Islet of Langerhans (tissue), 1 donor: ENCODE data around the gene FRMPD3.
"Not testable (repeated sequence)": the region's sequence is repeated elsewhere in the genome, so short reads cannot be mapped to it uniquely, and the experiment has no call there.

ENCODE experiments used
- FAIRE-seq: peaks from one replicate; lab custom pipeline; 2011; peaks lifted over from hg19 to GRCh38; lab: Jason Lieb, UNC

FRMPD3 gene

GRCh38 chrX:107448998-107449835, at the start of gene FRMPD3:
Gene FRMPD3, plus strand, starts transcription at chrX:107449652. Its CDS starts 76,937 bp downstream, at chrX:107526589.
- FAIRE-seq = no peak

- no peak for FAIRE-seq
These were observed 28.9 kb upstream of the FRMPD3 start for GRCh38 chrX:107420571-107420970.

DNA sequence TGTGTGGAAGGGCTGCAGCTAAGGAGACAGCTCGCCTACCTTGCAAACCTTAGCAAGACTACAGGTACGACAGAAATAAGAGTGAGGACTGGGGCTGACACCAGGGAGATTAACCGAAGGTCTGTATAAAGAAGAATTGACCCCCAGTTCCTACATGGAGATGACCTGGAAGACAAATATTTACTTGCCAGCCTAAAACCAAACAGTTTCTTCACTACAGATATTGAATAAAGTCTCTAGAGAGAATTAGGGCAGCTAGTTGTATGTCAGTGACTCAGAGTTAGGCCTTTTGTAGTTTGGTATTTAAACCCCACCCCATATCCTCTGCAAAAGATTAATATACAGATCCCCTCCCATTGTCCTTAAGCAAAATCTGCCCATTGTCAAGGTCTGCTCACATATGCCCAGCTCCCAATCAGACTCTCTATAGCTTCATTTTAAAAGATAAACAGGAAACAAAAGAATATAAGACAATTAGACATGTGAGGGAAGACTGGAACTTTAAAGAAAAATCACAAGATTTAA, 28.1 kb upstream of the FRMPD3 start:
- FAIRE-seq = no peak

- no peak for FAIRE-seq
These were observed 20.4 kb upstream of the FRMPD3 start for GRCh38 chrX:107429090-107429489.

DNA sequence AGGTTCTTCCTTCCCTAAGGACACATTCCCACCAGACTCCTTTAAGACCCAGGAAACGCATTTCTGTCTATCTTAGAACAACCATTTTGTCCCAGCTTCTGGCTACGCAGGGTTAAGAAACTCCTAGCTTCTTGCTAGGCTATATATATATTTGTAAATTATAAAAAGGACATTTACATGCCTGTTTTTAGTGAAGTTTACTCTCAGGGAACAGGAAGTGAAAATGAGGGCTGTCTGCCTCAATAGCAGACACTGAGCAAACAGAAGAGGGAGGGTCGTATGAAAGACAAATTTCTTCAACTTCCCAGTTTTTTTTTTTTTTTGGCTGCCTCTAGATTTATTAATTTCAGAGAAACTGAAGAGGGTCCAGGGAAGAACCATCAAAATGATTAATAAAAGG, 9.3 kb upstream of the FRMPD3 start:
- no peak for FAIRE-seq

- no peak for FAIRE-seq
These were observed 8.8 kb upstream of the FRMPD3 start for GRCh38 chrX:107440692-107441091.

DNA sequence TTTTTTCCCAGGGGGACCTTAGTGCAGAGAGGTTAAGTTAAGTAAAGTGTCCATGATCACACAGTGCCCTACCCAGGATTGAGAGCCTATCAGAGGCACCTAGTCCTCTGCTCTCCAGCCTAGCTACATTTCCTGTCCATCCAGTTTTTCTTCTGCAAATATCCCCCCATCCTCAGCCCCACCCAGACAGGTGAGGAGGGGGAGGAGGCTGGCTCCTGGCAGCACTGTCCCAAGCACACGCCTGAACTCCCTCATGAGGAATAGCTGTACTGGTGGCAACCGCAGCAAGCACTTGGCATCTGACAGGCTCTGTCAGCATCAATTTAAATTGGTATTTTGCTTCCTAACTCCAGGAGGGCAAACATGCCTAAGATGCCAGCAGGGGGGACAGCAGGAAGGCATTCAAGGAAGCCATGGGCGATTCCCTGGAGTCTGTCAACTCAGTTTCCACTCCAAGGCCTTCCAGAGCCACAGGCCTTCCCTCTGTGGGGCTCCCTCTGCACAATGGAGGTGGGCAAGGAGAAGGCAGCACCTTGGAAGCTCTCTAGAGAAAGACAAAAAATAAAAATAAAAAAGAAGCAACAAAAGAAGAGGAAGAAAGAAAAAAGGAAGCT, 6.4 kb upstream of the FRMPD3 start:
- FAIRE-seq = no peak

DNA sequence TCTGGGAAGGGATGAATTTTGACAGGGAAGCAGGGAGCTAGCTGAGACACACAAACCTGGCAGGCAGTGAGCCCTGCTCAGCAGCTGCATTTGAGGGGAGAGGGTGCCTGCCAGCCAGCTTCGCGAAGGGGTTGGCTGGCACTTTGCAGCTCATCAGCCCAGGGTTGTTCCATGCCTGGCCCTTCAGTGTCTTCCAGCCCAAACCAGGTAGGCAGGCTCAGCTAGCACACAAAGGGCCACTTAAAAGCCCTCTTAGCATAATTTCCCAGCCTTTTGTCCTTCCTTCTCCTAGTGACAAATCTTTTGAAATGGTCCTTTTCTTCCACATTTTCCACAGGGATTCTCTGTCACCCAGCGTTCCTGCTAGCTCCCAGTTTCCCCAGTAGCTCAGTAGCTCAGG, 4.3 kb upstream of the FRMPD3 start:
- no peak for FAIRE-seq

DNA sequence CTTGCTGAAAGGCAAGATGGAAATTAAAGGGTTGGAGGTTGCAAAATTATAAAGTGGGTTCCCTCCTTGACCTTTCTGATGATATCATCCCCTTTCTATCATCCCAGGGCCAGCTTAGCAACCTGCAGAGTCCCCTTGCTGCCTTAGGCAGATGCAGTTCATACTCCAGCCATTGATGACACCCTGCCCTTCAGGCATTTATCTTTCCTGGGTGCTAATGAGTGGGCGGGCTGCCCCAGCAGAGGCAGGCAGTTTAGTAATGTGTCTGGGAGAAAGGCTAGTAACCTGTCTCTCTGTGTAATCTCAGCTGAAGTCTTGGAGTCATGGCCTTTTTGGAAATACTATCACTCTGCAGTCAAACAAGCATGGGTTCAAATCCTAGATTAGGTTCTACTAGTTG, 3.8 kb upstream of the FRMPD3 start:
- FAIRE-seq = no peak

- no peak for FAIRE-seq
These were observed 1.8 kb upstream of the FRMPD3 start for GRCh38 chrX:107447642-107448041.

DNA sequence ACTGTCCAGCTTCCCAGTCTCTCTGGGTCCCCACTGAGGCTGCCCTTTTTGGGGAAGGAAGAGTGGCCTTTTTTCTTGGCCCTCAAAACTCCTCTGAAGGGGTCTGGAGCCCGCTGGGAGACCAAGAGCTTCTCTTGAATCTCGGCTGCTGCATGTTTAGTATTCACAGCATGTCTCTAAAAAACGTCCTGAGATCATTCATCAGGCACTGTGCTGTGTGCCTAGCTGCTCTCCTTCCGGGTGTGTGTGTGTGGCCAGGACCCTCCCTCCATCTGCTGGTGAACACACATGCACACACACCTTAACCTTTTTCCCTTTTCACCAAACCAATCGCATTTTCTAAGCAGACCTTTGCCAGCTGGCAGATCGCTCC, 841 bp upstream of the FRMPD3 start:
- no peak for FAIRE-seq

DNA sequence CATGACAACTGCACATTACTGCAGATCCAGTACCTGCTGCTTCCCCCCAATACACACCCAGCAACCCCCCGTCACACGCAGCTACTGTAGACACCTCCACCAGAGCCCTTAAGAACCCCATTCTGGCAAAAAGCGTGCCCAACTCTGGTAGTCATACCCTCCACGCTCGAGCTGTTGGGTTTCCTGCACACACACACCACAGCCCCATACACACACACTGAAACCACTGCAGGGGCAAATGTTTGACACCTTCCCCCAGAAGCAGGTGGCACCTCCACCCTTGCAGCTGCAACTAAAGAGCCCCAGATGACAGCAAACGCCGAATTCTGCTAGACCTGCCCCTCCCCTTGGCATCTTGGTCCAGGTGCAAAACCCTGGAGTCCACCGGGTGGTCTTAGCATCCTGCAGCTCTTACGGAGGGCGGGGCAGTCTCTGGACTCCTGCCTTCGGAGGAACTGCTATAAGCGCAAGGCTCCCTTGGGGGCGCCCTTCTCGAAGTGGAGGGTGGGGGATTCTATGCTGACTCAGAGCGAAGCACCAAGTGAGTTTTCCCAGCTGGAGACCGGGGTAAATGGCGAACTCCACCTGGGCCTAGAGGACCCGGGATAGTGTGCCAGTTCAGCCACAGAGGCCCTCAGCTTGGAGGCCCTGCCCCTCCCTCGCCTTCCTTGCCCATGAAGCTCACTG, 1.5 kb downstream of the FRMPD3 start:
- FAIRE-seq = no peak

GRCh38 chrX:107451731-107452130, 2.3 kb downstream of the FRMPD3 start:
- no peak for FAIRE-seq

GRCh38 chrX:107452581-107452980, 3.1 kb downstream of the FRMPD3 start:
- no peak for FAIRE-seq

GRCh38 chrX:107454302-107454701, 4.8 kb downstream of the FRMPD3 start:
- FAIRE-seq = no peak

- FAIRE-seq = no peak
These were observed 7.8 kb downstream of the FRMPD3 start for GRCh38 chrX:107457289-107457688.

DNA sequence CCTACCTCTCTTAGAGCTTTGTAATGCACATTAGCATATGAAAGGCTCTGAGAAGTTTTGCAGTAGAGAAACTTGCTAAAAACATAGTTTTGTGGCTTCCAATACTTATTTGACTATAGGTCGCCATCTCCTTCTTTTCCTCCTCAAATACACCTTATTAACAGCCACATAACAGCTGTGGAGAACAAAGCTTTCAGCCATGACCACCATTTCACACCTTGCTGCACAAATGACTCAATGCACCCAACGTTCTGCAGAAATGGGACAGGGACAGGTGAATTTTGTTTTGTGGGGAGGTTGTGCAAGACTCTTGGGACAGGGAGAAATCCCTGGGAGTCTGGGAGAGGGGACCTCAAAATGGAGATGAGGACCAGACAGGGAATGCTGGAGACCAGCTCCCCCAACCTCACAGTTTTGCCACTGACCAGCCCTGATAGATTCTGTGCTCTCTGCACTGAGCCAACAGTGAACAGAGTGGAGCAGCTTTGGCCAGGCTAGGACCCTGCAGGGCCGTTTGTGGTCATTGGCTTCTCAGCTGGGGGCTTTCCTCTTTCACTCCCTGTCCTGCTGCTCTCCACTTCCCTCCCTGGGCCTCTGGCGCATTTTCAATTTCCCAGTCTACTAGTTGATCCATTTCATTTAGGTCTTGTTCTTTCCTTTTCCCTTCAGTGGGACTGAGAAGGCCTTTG, 16.6 kb downstream of the FRMPD3 start:
- FAIRE-seq = no peak

GRCh38 chrX:107467271-107467670, 17.8 kb downstream of the FRMPD3 start:
- no peak for FAIRE-seq

DNA sequence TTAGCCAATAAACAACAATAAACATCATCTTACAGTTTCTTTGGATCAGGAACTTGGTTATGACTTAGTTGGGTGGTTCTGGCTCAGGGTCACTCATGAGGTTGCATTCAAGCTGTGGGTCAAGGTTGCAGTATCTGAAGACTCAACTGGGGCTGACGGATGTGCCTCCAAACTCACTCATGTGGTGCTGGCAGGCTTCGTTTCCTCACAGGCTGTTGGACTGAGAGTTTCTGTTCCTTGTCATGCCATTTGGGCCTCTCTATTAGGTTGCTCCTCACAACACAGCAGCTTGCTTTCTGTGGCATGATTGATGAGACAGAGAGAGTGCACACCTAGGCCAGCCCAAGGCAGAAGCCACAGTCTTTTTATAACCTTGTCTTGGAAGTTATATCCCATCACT, 20.7 kb downstream of the FRMPD3 start:
- FAIRE-seq = no peak

DNA sequence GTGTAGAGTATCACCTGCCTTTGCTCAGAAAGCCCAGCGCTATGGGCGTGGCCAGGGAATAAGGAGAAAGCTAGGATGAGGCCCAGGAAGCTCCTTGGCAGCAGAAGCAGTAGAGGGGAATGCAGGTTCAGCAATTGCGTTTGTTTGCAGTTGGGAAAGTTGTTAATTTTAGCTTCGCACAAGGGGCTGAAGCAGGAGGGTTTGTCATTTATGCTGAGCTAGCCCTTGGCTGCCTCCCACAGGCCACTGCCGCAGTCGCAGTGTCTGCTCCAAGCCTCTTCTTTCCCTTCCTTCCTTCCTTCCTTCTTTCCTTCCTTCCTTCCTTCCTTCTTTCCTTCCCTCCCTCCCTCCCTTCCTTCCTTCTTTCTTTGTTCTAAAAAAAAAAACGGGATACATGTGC, 21.5 kb downstream of the FRMPD3 start:
- no peak for FAIRE-seq

DNA sequence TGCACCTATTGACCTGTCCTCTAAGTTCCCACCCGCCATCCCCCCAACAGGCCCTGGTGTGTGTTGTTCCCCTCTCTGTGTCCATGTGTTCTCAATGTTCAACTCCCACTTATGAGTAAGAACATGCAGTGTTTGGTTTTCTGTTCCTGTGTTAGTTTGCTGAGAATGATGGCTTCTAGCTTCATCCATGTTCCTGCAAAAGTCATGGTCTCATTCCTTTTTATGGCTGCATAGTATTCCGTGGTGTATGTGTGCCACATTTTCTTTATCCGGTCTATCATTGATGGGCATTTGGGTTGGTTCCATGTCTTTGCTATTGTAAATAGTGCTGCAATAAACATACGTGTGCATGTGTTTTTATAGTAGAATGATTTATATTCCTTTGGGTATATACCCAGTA, 22.0 kb downstream of the FRMPD3 start:
- FAIRE-seq = not testable (repeated sequence)

DNA sequence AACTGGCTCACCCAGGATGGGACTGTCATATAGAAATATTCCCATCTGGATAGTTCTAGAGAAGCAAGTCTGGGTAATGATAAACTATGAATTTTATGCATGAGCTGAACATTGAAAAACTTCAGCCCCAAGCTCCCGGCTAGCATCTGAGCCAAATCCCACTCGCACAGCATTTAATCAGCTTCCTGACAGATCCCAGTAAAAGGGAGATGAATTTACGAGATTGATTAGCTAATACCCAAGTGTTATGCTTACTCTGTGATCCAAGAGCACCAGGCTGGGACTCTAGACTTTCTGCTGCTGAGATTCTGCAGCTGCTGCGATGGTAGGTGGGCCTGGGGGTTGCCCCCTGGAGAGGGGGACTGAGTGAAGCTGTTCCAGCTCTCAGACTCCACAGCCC, 28.0 kb downstream of the FRMPD3 start:
- FAIRE-seq = no peak

DNA sequence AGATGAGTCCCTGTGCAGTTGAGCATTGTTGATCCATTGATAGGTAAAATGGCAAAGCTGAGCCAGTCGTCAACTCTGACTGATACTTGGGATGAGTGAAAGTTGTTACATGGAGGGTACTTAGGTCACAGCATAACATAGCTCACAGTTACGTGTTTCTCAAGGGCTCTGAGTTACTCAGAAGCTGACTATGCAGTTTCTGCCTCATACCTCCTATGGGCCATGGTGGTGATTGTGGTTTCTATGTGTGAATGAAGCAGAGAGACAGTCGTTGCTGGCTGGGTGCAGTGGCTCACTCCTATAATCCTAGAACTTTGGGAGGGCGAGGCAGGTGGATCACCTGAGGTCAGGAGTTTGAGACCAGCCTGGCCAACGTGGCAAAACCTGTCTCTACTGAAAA, 30.8 kb downstream of the FRMPD3 start:
- FAIRE-seq = no peak
